HUES64 (cell line): Measurements from ENCODE around the gene CCDC61.

Experiments
- H3K27ac ChIP-seq: 2 replicates; pipeline ENCODE4 v1.7.0; 2013; ENCODE audit warnings: low read depth, low read length, inconsistent platforms
- H3K27me3 ChIP-seq: 2 replicates; pipeline ENCODE4 v1.6.1; 2013; ENCODE audit warnings: mild to moderate bottlenecking, low read length; ENCODE audit not compliant: insufficient read depth
- H3K36me3 ChIP-seq: 2 replicates; pipeline ENCODE4 v1.6.1; 2013; ENCODE audit warnings: mild to moderate bottlenecking, low read length; ENCODE audit not compliant: insufficient read depth
- H3K4me1 ChIP-seq: 2 replicates; pipeline ENCODE4 v1.6.1; 2013; ENCODE audit warnings: mild to moderate bottlenecking, low read length, moderate library complexity; ENCODE audit not compliant: insufficient read depth
- H3K4me3 ChIP-seq: 2 replicates; pipeline ENCODE4 v1.5.1; 2013; ENCODE audit warnings: mild to moderate bottlenecking, low read length, moderate library complexity
- H3K9ac ChIP-seq: 2 replicates; pipeline ENCODE4 v1.6.1; 2013; ENCODE audit warnings: mild to moderate bottlenecking, low read depth, low read length
- H3K9me3 ChIP-seq: 2 replicates; pipeline ENCODE4 v1.6.1; 2013; ENCODE audit warnings: low read depth, low read length; ENCODE audit not compliant: insufficient read depth
- WGBS: fragments of 150-250, 120-280 bp; methylation state at CpG from one replicate; pipeline ENCODE4 v1.1.7; 2013; ENCODE audit warnings: missing lambda C conversion rate; 5-methylcytosine and 5-hydroxymethylcytosine counted together

Gene CCDC61

DNA sequence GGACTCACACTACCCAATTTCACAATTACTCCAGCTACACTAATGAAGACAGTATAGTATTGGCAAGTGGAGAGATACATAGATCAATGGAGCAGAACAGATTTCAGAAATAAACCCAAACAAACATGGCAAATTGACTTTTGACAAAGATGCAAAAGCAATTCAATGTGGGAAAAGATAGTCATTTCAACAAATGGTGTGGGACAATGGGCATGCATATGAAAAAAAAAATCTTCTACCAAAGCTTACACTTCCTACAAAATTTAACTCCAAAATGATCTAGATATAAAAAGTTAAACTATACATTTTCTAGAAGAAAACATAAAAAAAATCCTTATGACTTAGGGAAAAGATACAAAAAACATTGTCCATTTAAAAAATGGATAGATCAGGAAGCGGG lies 48.3 kb downstream of the CCDC61 start:
- Histone ChIP-seq H3K9ac (no peak overlapping the region), H3K4me1 (no peaks in the 10 kb centered on the region), H3K9me3 (peaks cover 18% of the 10 kb centered on the region), H3K27ac (no peak overlapping the region), H3K27me3 (no peaks in the 10 kb centered on the region), H3K36me3 (no peaks in the 10 kb centered on the region), H3K4me3 (no peak overlapping the region)
- 100% methylated on average over 1 of the region's 1 CpG for WGBS

DNA sequence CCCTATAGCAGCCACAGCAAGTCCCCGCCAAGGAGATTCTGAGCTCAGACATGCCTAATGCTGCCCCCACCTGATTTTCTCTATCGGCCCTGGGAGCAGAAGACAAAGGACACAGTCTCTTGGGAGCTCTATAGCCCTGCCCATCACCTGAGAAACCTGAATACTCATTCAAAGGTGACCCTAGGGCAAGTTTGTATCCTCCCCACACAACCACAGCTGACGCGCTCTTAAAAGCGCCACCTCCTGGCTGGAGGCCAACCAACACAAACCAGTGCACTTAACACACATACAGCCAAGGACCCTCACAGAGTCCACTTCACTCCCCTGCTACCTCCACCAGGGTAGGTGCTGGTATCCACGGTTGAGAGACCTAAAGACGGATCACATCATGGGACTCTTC lies 54.3 kb downstream of the CCDC61 start:
- Histone ChIP-seq H3K36me3 (no peaks in the 10 kb centered on the region), H3K27ac (no peak overlapping the region), H3K4me1 (no peaks in the 10 kb centered on the region), H3K9ac (no peak overlapping the region), H3K4me3 (no peak overlapping the region), H3K27me3 (peaks cover 6% of the 10 kb centered on the region; the same call in 1 of the 2 replicates), H3K9me3 (0 out of 2 replicates have a peak, but pooled peaks cover under 1% of the 10 kb centered on the region)
- 73% methylated on average over 7 of the region's 7 CpGs for WGBS

DNA sequence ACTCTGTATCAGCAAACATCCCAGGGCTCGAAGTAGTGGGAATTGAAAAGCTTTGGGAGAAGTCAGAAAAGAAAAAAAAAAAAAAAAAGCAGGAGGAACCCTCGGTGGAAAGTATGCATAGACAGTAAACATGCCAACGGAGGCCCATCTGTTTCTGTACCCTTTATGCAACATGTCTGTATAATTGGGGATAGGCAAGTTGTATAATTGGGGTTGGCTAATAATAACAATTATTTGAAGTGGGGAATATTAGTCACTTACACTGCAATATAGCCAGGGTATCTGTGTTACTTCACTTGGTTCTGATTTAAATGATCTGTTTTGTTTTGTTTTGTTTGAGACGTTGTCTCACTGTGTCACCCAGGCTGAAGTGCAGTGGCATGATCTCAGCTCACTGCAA lies 57.6 kb downstream of the CCDC61 start:
- Histone ChIP-seq H3K27me3 (peaks cover 8% of the 10 kb centered on the region; the same call in 1 of the 2 replicates), H3K27ac (no peak overlapping the region), H3K9ac (no peak overlapping the region), H3K9me3 (no peaks in the 10 kb centered on the region), H3K4me3 (no peak overlapping the region), H3K36me3 (no peaks in the 10 kb centered on the region), H3K4me1 (no peaks in the 10 kb centered on the region)
- 70% methylated on average over 4 of the region's 4 CpGs for WGBS

DNA sequence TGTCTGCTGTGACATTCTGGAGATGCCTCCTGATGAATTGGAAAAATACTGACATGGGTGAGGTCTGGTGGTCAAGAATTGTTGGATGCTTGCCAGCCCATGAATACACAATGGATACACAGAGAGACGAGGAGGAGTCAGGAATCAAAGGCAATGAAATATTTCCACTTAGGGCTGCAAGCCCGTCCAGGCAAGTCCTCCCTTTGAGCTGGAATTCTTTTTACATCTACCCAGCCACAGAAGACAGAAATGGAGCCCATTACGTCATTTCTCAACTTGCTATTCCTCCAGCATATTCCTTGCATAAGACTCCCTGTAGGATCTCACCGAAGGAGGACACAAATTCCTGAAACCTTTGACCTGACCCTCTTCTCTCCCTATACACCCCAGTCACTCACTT lies 61.3 kb downstream of the CCDC61 start:
- Histone ChIP-seq H3K4me1 (no peaks in the 10 kb centered on the region), H3K27ac (no peak overlapping the region), H3K27me3 (peaks cover 8% of the 10 kb centered on the region; the same call in 1 of the 2 replicates), H3K9ac (no peak overlapping the region), H3K36me3 (no peaks in the 10 kb centered on the region), H3K4me3 (no peak overlapping the region), H3K9me3 (peaks cover 20% of the 10 kb centered on the region)
- WGBS, result 80% methylated on average over 4 of the region's 4 CpGs

DNA sequence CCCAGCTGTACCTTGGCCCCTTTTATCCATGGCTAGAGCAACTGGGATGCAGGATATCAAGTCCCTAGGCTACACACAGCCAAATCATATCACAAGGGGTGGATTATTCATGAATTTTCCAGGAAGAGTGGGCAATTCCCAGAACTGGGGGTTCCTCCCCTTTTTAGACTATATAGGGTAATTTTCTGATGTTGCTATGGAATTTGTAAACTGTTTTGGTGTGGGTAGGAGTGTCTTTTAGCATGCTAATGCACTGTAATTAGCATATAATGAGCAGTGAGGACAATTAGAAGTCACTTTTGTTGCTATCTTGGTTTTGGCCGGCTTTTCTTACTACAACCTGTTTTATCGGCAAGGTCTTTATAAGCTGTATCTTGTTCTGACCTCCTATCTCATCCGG lies 63.5 kb downstream of the CCDC61 start:
- 90% methylated on average over 3 of the region's 3 CpGs for WGBS

DNA sequence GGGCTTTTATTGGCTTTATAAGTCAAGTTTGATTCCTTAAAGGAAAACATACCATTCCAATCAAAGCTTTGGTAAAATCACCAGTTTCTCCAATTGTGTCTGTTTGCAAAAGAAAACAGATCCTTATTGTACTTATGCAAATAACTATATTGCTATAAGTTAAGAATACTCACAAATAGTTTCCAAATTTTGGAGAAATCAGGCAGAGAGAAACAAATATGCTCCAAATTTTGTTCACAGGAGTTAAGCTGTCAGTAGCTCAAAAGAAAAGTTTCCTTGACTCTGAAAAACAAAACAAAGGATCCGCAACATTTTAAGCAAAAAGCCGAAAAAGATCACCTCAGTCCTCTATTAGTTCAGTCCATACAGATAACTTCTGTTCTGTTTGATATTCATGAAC lies 64.7 kb downstream of the CCDC61 start:
- H3K27ac ChIP-seq, result no peak overlapping the region
- peaks cover 26% of the 10 kb centered on the region for H3K9me3 ChIP-seq
- H3K4me3 ChIP-seq, result no peak overlapping the region
- H3K4me1 ChIP-seq, result no peaks in the 10 kb centered on the region
- H3K9ac ChIP-seq, result no peak overlapping the region
- WGBS, result 90% methylated on average over 2 of the region's 2 CpGs
- H3K36me3 ChIP-seq, result no peaks in the 10 kb centered on the region
- H3K27me3 ChIP-seq, result peaks cover 3% of the 10 kb centered on the region; the same call in 1 of the 2 replicates

More for the DNA sequence above, 63.5 kb downstream of the CCDC61 start:
- H3K27me3 ChIP-seq, result peaks cover 3% of the 10 kb centered on the region; the same call in 1 of the 2 replicates
- H3K36me3 ChIP-seq, result no peaks in the 10 kb centered on the region
- H3K4me3 ChIP-seq, result no peak overlapping the region
- no peak overlapping the region for H3K9ac ChIP-seq
- no peaks in the 10 kb centered on the region for H3K4me1 ChIP-seq
- peaks cover 26% of the 10 kb centered on the region for H3K9me3 ChIP-seq
- no peak overlapping the region for H3K27ac ChIP-seq

DNA sequence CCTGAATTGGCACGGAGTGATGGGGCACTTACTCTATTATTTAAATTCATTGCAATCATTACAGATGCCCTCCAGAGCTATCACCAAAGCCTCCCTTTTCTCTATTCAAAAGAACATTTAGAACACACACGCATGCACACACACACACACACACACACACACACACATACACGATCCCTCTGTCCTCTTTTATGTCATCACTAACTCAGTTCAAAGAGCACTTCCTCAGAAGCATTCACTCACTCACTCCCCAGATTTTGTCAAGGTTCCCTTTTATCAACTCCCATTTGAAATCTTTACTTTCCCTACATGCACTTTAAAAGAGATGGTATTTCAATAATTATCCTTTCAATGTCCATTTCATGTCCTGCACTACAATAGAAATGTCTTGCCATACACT lies 67.9 kb downstream of the CCDC61 start:
- no peak overlapping the region for H3K27ac ChIP-seq
- no peaks in the 10 kb centered on the region for H3K36me3 ChIP-seq
- WGBS, result 87% methylated on average over 3 of the region's 3 CpGs
- H3K9ac ChIP-seq, result no peak overlapping the region
- 0 out of 2 replicates have a peak, but pooled peaks cover 4% of the 10 kb centered on the region for H3K27me3 ChIP-seq
- H3K9me3 ChIP-seq, result peaks cover 26% of the 10 kb centered on the region
- no peak overlapping the region for H3K4me3 ChIP-seq
- no peaks in the 10 kb centered on the region for H3K4me1 ChIP-seq

DNA sequence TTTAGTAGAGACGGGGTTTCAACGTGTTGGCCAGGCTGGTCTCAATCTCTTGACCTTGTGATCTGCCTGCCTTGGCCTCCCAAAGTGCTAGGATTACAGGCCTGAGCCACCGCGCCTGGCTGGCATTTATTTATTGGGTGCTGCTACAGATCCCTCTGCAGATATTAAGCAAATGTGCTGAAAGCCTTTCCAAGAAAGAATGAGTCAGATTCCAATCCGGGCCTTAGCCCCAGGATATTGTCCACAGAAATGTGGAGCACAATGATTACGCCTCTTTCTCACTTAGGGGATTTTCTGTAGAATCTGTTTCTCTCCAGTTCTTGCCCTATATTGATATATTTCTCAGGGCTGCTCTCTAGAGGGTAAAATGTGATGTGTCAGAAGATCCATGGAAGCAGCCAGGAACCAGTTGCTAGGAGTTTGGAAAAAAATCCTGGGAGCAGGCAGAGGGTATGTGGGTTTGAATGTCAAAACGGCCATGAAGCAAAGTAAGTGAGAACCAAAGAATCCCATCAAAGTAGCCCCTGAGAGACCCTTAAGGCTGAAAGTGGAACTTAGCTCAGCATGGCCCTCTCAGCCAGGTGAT lies 70.3 kb downstream of the CCDC61 start:
- H3K27ac ChIP-seq, result no peak overlapping the region
- H3K27me3 ChIP-seq, result peaks cover 11% of the 10 kb centered on the region; the same call in 1 of the 2 replicates
- peaks cover 15% of the 10 kb centered on the region for H3K9me3 ChIP-seq
- H3K4me3 ChIP-seq, result no peak overlapping the region
- no peak overlapping the region for H3K9ac ChIP-seq
- 85% methylated on average over 7 of the region's 7 CpGs for WGBS
- H3K36me3 ChIP-seq, result no peaks in the 10 kb centered on the region
- no peaks in the 10 kb centered on the region for H3K4me1 ChIP-seq

DNA sequence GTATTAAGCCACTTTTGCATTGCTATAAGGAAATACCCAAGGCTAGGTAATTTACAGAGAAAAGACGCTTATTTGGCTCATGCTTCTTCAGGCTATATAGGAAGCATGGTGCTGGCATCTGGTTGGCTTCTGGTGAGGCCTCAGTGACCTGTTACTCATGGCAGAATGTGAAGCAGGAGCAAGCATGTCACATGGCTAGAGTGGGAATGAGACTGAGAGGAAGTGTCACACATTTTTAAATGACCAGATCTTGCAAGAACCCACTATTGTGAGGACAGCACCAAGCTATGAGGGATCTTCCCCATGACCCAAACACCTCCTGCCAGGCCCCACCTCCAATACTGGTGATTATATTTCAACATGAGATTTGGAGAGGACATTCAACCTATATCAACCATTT lies 71.2 kb downstream of the CCDC61 start:
- Histone ChIP-seq H3K27me3 (peaks cover 11% of the 10 kb centered on the region; the same call in 1 of the 2 replicates), H3K36me3 (no peaks in the 10 kb centered on the region), H3K9ac (no peak overlapping the region), H3K4me3 (no peak overlapping the region), H3K4me1 (no peaks in the 10 kb centered on the region), H3K9me3 (peaks cover 6% of the 10 kb centered on the region), H3K27ac (no peak overlapping the region)
- 89% methylated on average over 1 of the region's 1 CpG for WGBS

DNA sequence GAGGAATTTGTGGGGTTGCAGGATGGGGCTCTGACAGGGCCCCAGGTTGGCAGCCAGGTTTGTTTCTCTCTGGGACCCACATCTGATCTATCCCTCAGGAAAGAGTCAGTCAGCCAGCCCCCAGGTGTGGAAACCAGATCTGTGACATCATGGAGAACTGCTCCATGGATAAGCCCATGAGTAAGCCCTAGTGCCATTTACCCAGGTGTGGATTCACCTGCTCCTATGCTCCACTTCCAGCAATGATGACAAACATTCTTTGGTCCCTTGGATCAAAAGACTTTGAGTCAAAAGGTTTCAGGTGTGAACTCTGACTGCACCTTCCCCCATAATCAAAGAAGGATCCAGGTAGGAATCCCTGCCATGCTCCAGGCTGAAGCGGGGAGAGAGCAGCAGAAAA lies 72.4 kb downstream of the CCDC61 start:
- no peaks in the 10 kb centered on the region for H3K4me1 ChIP-seq
- no peak overlapping the region for H3K27ac ChIP-seq
- no peaks in the 10 kb centered on the region for H3K9me3 ChIP-seq
- H3K36me3 ChIP-seq, result no peaks in the 10 kb centered on the region
- H3K4me3 ChIP-seq, result no peak overlapping the region
- no peak overlapping the region for H3K9ac ChIP-seq
- peaks cover 11% of the 10 kb centered on the region; the same call in 1 of the 2 replicates for H3K27me3 ChIP-seq
- WGBS, result 96% methylated on average over 1 of the region's 1 CpG
